ENCODE results near the gene SMARCC2.

SMARCC2 gene

GRCh38 chr12:56146492-56147460, 42.5 kb downstream of the SMARCC2 start:
- DNase-seq, result no peak

- DNase-seq, result no peak
Observed at GRCh38 chr12:56145217-56145616, 44.1 kb downstream of the SMARCC2 start.

- no peak for DNase-seq
Observed at GRCh38 chr12:56143870-56144269, 45.4 kb downstream of the SMARCC2 start.

- DNase-seq, result no peak
Observed at GRCh38 chr12:56143217-56143616, 46.1 kb downstream of the SMARCC2 start.

- no peak for DNase-seq
Observed at GRCh38 chr12:56141946-56142784, 47.1 kb downstream of the SMARCC2 start.

GRCh38 chr12:56137853-56138571, 51.3 kb downstream of the SMARCC2 start:
- DNase-seq, result no peak

- DNase-seq, result no peak
Observed at GRCh38 chr12:56134897-56135296, 54.4 kb downstream of the SMARCC2 start.

GRCh38 chr12:56130876-56131275, 58.4 kb downstream of the SMARCC2 start:
- no peak for DNase-seq

- no peak for DNase-seq
Observed at GRCh38 chr12:56129942-56130495, 59.3 kb downstream of the SMARCC2 start.

GRCh38 chr12:56129206-56129941, 59.9 kb downstream of the SMARCC2 start:
- peak in 1 of 2 experiments; percentile 31 for DNase-seq

- peak in 1 of 2 experiments; percentile 26 for DNase-seq
Observed at GRCh38 chr12:56128670-56129205, 60.5 kb downstream of the SMARCC2 start.

GRCh38 chr12:56127888-56128669, 61.2 kb downstream of the SMARCC2 start, which contains the start of gene ESYT1:
Gene ESYT1 (plus strand): TSS chr12:56128267. CDS start chr12:56128320, 53 bp downstream.
- DNase-seq, result peak; percentile 99 to 100

- no peak for DNase-seq
Observed at GRCh38 chr12:56127485-56127887, 61.8 kb downstream of the SMARCC2 start.

GRCh38 chr12:56126732-56127239, 62.5 kb downstream of the SMARCC2 start:
- DNase-seq, result no peak

- no peak for DNase-seq
Observed at GRCh38 chr12:56124133-56124532, 65.2 kb downstream of the SMARCC2 start.

- no peak for DNase-seq
Observed at GRCh38 chr12:56122637-56123036, 66.6 kb downstream of the SMARCC2 start.

GRCh38 chr12:56121204-56121870, 67.9 kb downstream of the SMARCC2 start:
- DNase-seq, result no peak

- DNase-seq, result no peak
Observed at GRCh38 chr12:56120158-56120846, 69.0 kb downstream of the SMARCC2 start.

- peak; percentile 56 to 82 for DNase-seq
Observed at GRCh38 chr12:56119361-56119796, 69.9 kb downstream of the SMARCC2 start.
